Esophagus muscularis mucosa (tissue), 4 donors: ENCODE measurements around the gene UBASH3B. TPM values are rescaled to one million over a fixed set of nuclear protein-coding genes. Genes with fewer than 3 reads are reported as not detected.

ENCODE experiments used
- DNase-seq: peaks from one replicate; pipeline ENCODE4 v3.0.0-alpha.2; 2017; ENCODE audit errors: extremely low spot score
- H3K27ac ChIP-seq, 4 donors: fragments of 200-600 bp; sonication (generic); replicated peaks in 1 of 4; 1 replicate in 3 of 4; 2 replicates in 1 of 4; pipeline ENCODE4 v1.5.1; 2016 to 2019; ENCODE audit warnings: mild to moderate bottlenecking in 1 of 4
- H3K27me3 ChIP-seq, 4 donors: fragments of 200-600 bp; sonication (generic); one replicate each; pipeline versions ENCODE4 v1.5.1 to v1.6.0; 2016 to 2019
- H3K36me3 ChIP-seq, 4 donors: fragments of 200-600 bp; sonication (generic); one replicate each; pipeline ENCODE4 v1.5.1; 2016 to 2019
- H3K4me1 ChIP-seq, 4 donors: fragments of 200-600 bp; sonication (generic); one replicate each; pipeline ENCODE4 v1.5.1; 2016 to 2019
- H3K4me3 ChIP-seq, 4 donors: fragments of 200-600 bp; sonication (generic); 1 replicate in 2 of 4; 2 replicates in 2 of 4; pipeline ENCODE4 v1.5.1; 2016 to 2019; ENCODE audit warnings: mild to moderate bottlenecking in 4 of 4, moderate library complexity in 1 of 4
- H3K9me3 ChIP-seq, 4 donors: fragments of 200-600 bp; sonication (generic); 1 replicate in 3 of 4; 2 replicates in 1 of 4; pipeline ENCODE4 v1.5.1; 2016 to 2019
- CTCF ChIP-seq, 3 experiments: fragments of 200-600 bp in 2 of 3; fragments of 450-650 bp in 1 of 3; sonication (generic) in 2 of 3; IDR thresholded peaks; one replicate each; pipeline ENCODE4 v1.5.1; 2017 to 2019; ENCODE audit warnings: antibody characterized with exemption in 3 of 3, mild to moderate bottlenecking in 2 of 3, moderate library complexity in 1 of 3
- EP300 ChIP-seq: sonication (generic); formaldehyde crosslinking; IDR thresholded peaks from one replicate; pipeline ENCODE4 v1.6.1; 2017; ENCODE audit warnings: antibody characterized with exemption
- POLR2A ChIP-seq: fragments of 450-650 bp; IDR thresholded peaks from one replicate; pipeline ENCODE4 v1.6.1; 2017; ENCODE audit warnings: antibody characterized with exemption, moderate library complexity, mild to moderate bottlenecking, low read depth
- POLR2AphosphoS5 ChIP-seq, 2 donors: sonication (generic); formaldehyde crosslinking; IDR thresholded peaks; one replicate each; pipeline ENCODE4 v1.6.1; 2017; ENCODE audit warnings: antibody characterized with exemption in 2 of 2
- WGBS: methylation state at CpG from one replicate; pipeline ENCODE4 v1.1.5; 2018; 5-methylcytosine and 5-hydroxymethylcytosine counted together
- intact Hi-C: fragments of 100-400 bp; cut with DNase I; formaldehyde crosslinking; loops from one replicate; pipeline ENCODE4 v1.15.1; 2023
- total RNA-seq, 4 donors: library from RNA; depleted of rRNA; stranded (reverse); fragments of >200 nt; gene quantifications; one replicate each; pipeline versions ENCODE4 v1.1.0 to v1.2.1, GENCODE V29; 2016

The UBASH3B gene
- total RNA-seq, 4 donors from 2014 or later: 0.42 to 6.8 (median 1.7) TPM

GRCh38 chr11:122754028-122754427 is 98.5 kb downstream of the UBASH3B start:
- Histone ChIP-seq H3K9me3 (no peaks in the 10 kb centered on the region), H3K27me3 (no peaks in the 10 kb centered on the region), H3K4me3 (no peak overlapping the region), H3K36me3 (no peaks in the 10 kb centered on the region), H3K4me1 (no peaks in the 10 kb centered on the region), H3K27ac (no peak overlapping the region)
- TF ChIP-seq POLR2A (no peak), CTCF (IDR thresholded peaks at IDR 0.05) (no peak), POLR2AphosphoS5 (IDR thresholded peaks at IDR 0.05) (no peak), EP300 (no peak)
- intact Hi-C loops: no loop called here
- no peak for DNase-seq
- 87% methylated on average over 3 of the region's 3 CpGs for WGBS

- intact Hi-C loops: no loop called here
- no peaks in the 10 kb centered on the region for H3K4me1 ChIP-seq
These were observed 99.2 kb downstream of the UBASH3B start for GRCh38 chr11:122754553-122755322.

GRCh38 chr11:122755409-122755808 is 99.9 kb downstream of the UBASH3B start:
- 83% methylated on average over 9 of the region's 9 CpGs for WGBS
- TF ChIP-seq POLR2AphosphoS5 (IDR thresholded peaks at IDR 0.05) (no peak), POLR2A (no peak), CTCF (IDR thresholded peaks at IDR 0.05) (no peak), EP300 (no peak)
- Histone ChIP-seq H3K27me3 (no peaks in the 10 kb centered on the region), H3K9me3 (no peaks in the 10 kb centered on the region), H3K27ac (no peak overlapping the region), H3K4me1 (no peaks in the 10 kb centered on the region), H3K36me3 (no peaks in the 10 kb centered on the region), H3K4me3 (no peak overlapping the region)
- no peak for DNase-seq
- intact Hi-C loops: no loop called here

More at GRCh38 chr11:122754553-122755322, 99.2 kb downstream of the UBASH3B start:
- TF ChIP-seq EP300: no peak
- TF ChIP-seq POLR2AphosphoS5 (IDR thresholded peaks at IDR 0.05): no peak
- TF ChIP-seq CTCF (IDR thresholded peaks at IDR 0.05): peak in 1 of 3 experiments; percentile 33
- no peak for TF ChIP-seq POLR2A
- Histone ChIP-seq H3K9me3 (no peaks in the 10 kb centered on the region), H3K27me3 (no peaks in the 10 kb centered on the region), H3K36me3 (no peaks in the 10 kb centered on the region), H3K4me3 (no peak overlapping the region), H3K27ac (no peak overlapping the region)
- DNase-seq: no peak
- WGBS: 87% methylated on average over 16 of the region's 16 CpGs

DNA sequence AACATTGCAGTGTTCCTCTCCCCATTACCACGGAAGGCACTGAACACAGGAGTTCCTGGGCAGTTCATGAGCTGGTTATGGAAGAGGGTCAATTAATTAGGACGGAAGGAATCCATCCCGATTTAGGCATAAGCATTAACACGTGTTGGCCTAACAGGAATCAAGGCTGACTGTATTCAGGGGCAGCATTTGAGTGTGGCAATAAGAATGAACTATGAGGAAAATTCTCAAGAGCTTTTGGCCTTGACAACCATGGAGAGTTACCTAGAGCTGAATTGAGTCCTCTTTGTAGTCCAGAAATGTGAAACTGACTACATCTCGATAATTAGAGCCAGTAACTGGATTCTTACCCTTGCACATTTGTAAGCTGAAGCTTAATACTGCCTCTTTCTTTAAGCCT is 100.4 kb downstream of the UBASH3B start:
- Histone ChIP-seq H3K36me3 (no peaks in the 10 kb centered on the region), H3K9me3 (no peaks in the 10 kb centered on the region), H3K27ac (no peak overlapping the region), H3K4me1 (no peaks in the 10 kb centered on the region), H3K27me3 (no peaks in the 10 kb centered on the region), H3K4me3 (no peak overlapping the region)
- DNase-seq: no peak
- intact Hi-C loops: no loop called here
- TF ChIP-seq POLR2AphosphoS5 (IDR thresholded peaks at IDR 0.05) (no peak), EP300 (no peak), POLR2A (no peak), CTCF (IDR thresholded peaks at IDR 0.05) (no peak)
- 89% methylated on average over 5 of the region's 5 CpGs for WGBS

GRCh38 chr11:122756417-122756816 is 100.9 kb downstream of the UBASH3B start:
- TF ChIP-seq CTCF (IDR thresholded peaks at IDR 0.05) (peak in 1 of 3 experiments; percentile 10), POLR2AphosphoS5 (IDR thresholded peaks at IDR 0.05) (no peak)
- Histone ChIP-seq H3K4me3 (no peak overlapping the region), H3K9me3 (no peaks in the 10 kb centered on the region), H3K36me3 (no peaks in the 10 kb centered on the region), H3K27me3 (no peaks in the 10 kb centered on the region), H3K4me1 (no peaks in the 10 kb centered on the region), H3K27ac (no peak overlapping the region)
- intact Hi-C loops: no loop called here
- no peak for DNase-seq
